SHP77 treated with DMSO at 0.1 percent for 48 hours (cell line): ENCODE results near the gene ORM2.
"Not testable (repeated sequence)": the region's sequence is repeated elsewhere in the genome, so short reads cannot be mapped to it uniquely, and the experiment has no call there.

Experiments
- DNase-seq: peaks from one replicate; lab custom pipeline; 2025; lab: John Stamatoyannopoulos, UW

The ORM2 gene

GRCh38 chr9:114332474-114333040 is 2.9 kb downstream of the ORM2 start:
- not testable (repeated sequence) for DNase-seq

GRCh38 chr9:114333718-114334117 is 4.0 kb downstream of the ORM2 start:
- not testable (repeated sequence) for DNase-seq

DNA sequence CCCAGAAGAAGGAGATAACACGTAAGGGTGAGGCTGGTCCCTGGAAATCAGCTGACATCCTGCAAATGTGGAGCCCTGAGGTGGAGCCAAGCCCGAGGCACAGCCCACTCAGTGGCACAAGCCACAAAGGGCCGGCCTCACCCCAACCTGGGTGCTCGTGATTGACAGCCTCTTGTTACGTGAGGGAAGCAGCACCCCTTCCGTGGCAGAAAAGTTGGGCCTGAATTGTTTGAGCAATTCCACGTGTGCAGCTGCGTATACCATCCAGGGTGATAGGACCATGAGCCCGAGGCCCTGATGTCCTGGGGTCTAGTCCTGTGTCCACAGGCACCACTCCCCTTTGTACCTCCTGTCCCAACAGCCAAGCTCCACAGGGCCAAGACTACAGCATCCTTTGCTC is 4.8 kb downstream of the ORM2 start:
- no peak for DNase-seq

DNA sequence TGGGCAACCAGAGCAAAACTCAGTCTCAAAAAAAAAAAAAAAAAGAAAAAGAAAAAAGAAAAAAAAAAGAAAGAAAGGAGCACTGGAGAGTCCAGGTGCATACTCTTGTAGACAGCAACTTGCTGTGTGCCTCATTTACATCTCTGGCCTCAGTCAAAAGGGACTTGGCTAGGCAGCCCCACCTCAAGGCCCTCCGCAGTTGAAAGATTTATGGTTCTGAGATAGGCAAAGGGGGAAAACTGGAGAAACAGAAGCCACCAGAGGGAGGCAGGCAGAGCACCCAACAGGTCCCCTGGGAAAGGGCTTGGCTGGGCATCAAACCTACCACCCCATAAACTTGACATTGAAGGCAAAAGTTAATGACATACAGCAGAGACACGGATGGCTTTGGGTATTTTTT is 6.1 kb downstream of the ORM2 start:
- no peak for DNase-seq

DNA sequence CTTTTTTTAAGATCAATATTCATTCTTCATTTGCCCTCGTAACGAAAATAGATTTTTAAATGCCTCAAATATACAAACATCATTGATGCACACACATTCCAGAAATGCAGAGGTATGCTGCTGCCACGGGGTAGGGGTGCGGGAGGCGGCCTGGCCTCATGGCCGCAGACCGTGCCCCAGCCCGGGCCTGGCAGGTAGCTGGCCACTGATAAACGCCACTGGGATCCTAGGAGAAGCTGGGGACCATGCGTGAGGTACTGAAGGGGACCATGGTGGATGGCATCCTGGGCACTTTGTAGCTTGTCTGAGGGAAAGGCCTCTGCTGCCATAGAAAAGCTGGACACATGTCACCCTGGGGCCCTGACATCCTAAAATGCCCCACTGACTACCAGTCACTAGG is 6.5 kb downstream of the ORM2 start:
- no peak for DNase-seq

- DNase-seq: no peak
These were observed 7.2 kb downstream of the ORM2 start for GRCh38 chr9:114336699-114337395.

DNA sequence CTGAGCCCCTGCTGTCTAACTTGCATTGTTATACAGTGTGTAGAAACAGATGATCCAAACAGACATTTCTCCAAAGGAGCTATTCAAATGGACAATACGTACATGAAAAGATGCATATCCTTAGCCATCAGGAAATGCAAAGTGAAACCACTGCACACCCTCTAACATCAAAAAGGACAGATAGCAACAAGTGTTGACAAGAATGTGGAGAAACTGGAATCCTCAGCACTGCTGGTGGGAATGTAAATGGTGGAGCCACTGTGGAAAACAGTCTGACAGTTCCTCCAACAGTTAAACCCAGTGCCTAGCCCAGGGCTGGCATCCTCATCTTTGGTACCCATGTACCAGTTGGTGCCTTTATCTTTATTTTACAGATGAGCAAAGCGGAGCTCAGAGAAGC is 8.5 kb downstream of the ORM2 start:
- DNase-seq: no peak

- DNase-seq: no peak
These were observed 9.7 kb downstream of the ORM2 start for GRCh38 chr9:114339130-114339908.

- DNase-seq: no peak
These were observed 11.6 kb downstream of the ORM2 start for GRCh38 chr9:114341152-114341830.

DNA sequence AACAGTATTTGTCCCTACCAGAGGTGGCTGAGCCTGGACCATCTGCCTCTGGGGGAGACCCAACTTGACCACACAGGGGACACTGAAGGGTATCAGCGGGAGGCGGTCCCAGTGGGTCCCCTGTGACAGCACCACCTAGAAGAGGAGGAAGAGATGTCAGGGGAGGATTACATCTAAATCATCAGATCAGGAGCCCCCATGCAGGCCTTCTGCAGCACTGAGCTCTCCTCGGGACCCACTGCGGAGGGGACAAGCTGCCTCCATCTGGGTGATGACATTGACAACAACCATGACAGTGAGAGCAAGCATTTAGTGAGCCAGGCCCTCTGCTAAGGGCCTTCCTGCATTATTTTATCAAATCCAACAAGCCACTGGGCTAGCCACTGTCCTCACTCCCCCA is 12.3 kb downstream of the ORM2 start:
- no peak for DNase-seq

DNA sequence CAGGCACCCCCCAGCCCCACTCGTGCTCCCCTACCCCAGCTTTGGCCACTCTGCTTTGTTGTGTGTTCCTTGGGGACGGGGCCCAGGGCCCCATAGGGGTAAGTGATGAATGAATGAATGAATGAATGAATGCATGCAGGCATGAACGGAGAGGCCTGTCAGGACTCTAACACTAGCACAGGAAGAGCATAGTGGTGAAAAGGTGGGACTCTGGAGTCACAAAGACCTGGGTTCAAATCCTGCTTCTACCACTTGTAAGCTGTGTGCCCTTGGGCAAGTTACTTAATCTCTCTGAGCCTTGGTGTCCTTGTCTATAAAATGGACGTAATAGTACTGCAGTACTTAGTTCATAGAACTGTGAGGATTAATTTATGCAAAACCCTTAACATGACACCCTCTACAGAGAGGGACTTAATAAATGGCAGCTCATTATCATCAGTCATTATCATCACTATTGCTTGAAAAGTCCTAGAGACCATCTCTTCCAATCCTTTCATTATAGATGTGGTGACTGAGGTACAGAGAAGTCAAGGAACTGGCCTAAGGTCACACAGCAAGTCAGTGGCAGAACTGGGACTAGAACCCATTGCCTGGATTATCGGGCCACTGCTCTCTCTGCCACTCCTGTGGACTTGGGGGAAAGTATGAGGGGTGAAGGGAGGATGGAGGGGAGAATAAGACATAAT is 13.2 kb downstream of the ORM2 start:
- DNase-seq: no peak

GRCh38 chr9:114343471-114344187 is 14.0 kb downstream of the ORM2 start:
- no peak for DNase-seq

DNA sequence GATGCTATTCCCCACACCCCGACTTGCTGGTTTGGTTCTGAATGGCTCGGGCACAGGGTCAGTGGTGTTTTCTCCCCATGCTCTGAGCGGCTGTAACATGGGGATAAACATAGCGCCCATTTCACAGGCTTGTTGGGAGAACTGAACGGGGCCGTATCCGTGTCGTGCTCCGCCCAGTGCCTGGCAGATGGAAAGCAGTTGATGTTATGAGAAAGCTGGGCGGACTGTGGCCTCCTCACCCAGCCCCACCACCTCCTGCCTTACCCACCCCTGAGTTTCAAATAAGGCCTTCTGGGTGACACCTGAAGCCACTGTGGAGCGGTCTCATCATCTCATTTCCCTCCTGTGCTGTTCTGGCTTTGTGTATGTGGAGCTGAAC is 14.5 kb downstream of the ORM2 start:
- DNase-seq: no peak

DNA sequence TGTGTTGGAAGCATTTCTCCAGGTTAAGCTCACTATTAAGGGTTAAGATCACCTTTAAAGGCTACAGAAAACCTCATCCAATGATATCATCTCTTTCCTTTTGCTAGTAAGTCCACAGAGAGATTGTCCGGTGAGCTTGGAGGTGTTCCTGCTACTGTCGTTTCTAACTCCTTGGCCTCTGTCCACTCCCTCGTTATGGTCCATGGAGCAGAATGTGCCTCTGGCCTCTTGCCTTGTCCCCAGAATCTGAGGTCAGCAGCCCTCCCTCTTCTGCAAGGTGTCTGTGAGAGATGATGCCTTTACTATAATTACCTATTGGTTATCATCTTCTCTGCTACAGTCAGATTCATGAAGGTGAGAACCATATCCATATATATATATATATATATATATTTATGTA is 15.0 kb downstream of the ORM2 start:
- DNase-seq: no peak

- DNase-seq: no peak
These were observed 15.9 kb downstream of the ORM2 start for GRCh38 chr9:114345493-114346065.

- DNase-seq: no peak
These were observed 16.5 kb downstream of the ORM2 start for GRCh38 chr9:114346146-114346545.

- DNase-seq: no peak
These were observed 18.0 kb downstream of the ORM2 start for GRCh38 chr9:114347675-114348074.

GRCh38 chr9:114348261-114348905 is 18.7 kb downstream of the ORM2 start:
- no peak for DNase-seq

GRCh38 chr9:114348906-114349482 is 19.3 kb downstream of the ORM2 start:
- DNase-seq: no peak
